K562 (cell line): Measurements from ENCODE around the gene INPP5K. TPM values are rescaled to one million over a fixed set of nuclear protein-coding genes. Genes with fewer than 3 reads are reported as not detected.

Source experiments
- ATAC-seq: fragments of 200-7000 bp; cut with Tn5 transposase; 3 replicates; pipeline ENCODE4 v1.9.1; 2020; ENCODE audit warnings: moderate library complexity
- BruUV-seq: library from RNA; stranded (reverse); fragments of 400-500 nt; replicated peaks from 2 replicates; lab custom pipeline; 2021; lab: Mats Ljungman, UMichigan
- CTCF ChIA-PET: fragments of 300-600 bp; formaldehyde crosslinking; extraction: SDS; loops from one replicate; lab custom pipeline; 2021; ENCODE audit warnings: low intra/inter-chr PET ratio; lab: Yijun Ruan, JAX
- POLR2A ChIA-PET: fragments of 300-600, 350-650 bp; sonication (Branson Sonifier 250); formaldehyde crosslinking; extraction: SDS; loops from one replicate; lab custom pipeline; 2021; ENCODE audit warnings: antibody characterized with exemption, inconsistent platforms; lab: Yijun Ruan, JAX
- DNase-seq, 4 experiments: peaks; one replicate each; pipeline versions ENCODE4 v3.0.0 to v3.0.0-alpha.2; 2011 to 2018; ENCODE audit warnings: low spot score in 3 of 4, mixed read lengths in 3 of 4; ENCODE audit errors: extremely low read depth in 1 of 4
- FAIRE-seq: peaks from 2 replicates; lab custom pipeline; 2011; peaks lifted over from hg19 to GRCh38; lab: Jason Lieb, UNC
- H2AFZ ChIP-seq: 2 replicates; pipeline ENCODE4 v1.6.0; 2011; ENCODE audit warnings: low read depth, low read length, control low read depth, inconsistent platforms
- H3K27ac ChIP-seq: fragments of 200-600 bp; 3 replicates; pipeline ENCODE4 v1.8.0; 2011; ENCODE audit warnings: low read depth, mild to moderate bottlenecking, control low read depth, inconsistent platforms, low read length, moderate library complexity, mixed read lengths; ENCODE audit errors: extremely low read depth
- H3K27me3 ChIP-seq, 2 experiments: fragments of 300-600 bp in 1 of 2; 2 replicates in 1 of 2; 3 replicates in 1 of 2; pipeline versions ENCODE4 v1.6.0 to v1.8.0; 2011; ENCODE audit warnings: inconsistent platforms in 2 of 2, low read length in 2 of 2, mild to moderate bottlenecking in 1 of 2, mixed read lengths in 1 of 2, moderate library complexity in 1 of 2; ENCODE audit not compliant: control insufficient read depth in 2 of 2, insufficient read depth in 2 of 2
- H3K36me3 ChIP-seq: fragments of 300-600 bp; 3 replicates; pipeline ENCODE4 v1.8.0; 2011; ENCODE audit warnings: mild to moderate bottlenecking, low read length, inconsistent platforms; ENCODE audit not compliant: control insufficient read depth, insufficient read depth
- H3K4me1 ChIP-seq, 2 experiments: fragments of 200-600 bp in 1 of 2; replicated peaks in 1 of 2; 2 replicates in 1 of 2; 3 replicates in 1 of 2; pipeline versions ENCODE4 v1.5.1 to v1.8.0; 2011; ENCODE audit warnings: inconsistent platforms in 2 of 2, low read length in 2 of 2, mild to moderate bottlenecking in 1 of 2, mixed read lengths in 1 of 2, moderate library complexity in 1 of 2; ENCODE audit not compliant: control insufficient read depth in 2 of 2, insufficient read depth in 2 of 2
- H3K4me2 ChIP-seq: 2 replicates; pipeline ENCODE4 v1.6.1; 2011; ENCODE audit warnings: low read length, control low read depth, inconsistent platforms, mixed read lengths; ENCODE audit not compliant: insufficient read depth
- H3K4me3 ChIP-seq: fragments of 200-600 bp; sonication (generic), shearing (Covaris generic); 2 replicates; pipeline ENCODE4 v1.5.1; 2016; ENCODE audit warnings: control low read depth, inconsistent platforms
- H3K79me2 ChIP-seq: fragments of 200-600 bp; 3 replicates; pipeline ENCODE4 v1.8.0; 2011; ENCODE audit warnings: low read length, inconsistent platforms; ENCODE audit not compliant: control insufficient read depth, insufficient read depth
- H3K9ac ChIP-seq, 2 experiments: 2 replicates each; pipeline versions ENCODE4 v1.6.0 to v1.6.1; 2011; ENCODE audit warnings: low read depth in 2 of 2, low read length in 2 of 2, control low read depth in 1 of 2, inconsistent platforms in 1 of 2, mild to moderate bottlenecking in 1 of 2, mixed read lengths in 1 of 2; ENCODE audit not compliant: insufficient read depth in 1 of 2
- H3K9me1 ChIP-seq: one replicate; pipeline ENCODE4 v1.6.0; 2011; ENCODE audit warnings: inconsistent platforms, mild to moderate bottlenecking, low read length, moderate library complexity; ENCODE audit not compliant: control insufficient read depth, insufficient read depth
- H3K9me3 ChIP-seq: replicated peaks from 2 replicates; pipeline ENCODE4 v1.5.1; 2011; ENCODE audit warnings: low read depth, low read length, inconsistent platforms; ENCODE audit not compliant: control insufficient read depth, insufficient read depth
- H4K20me1 ChIP-seq: replicated peaks from 2 replicates; pipeline ENCODE4 v1.6.1; 2011; ENCODE audit warnings: low read length, inconsistent platforms, mixed read lengths; ENCODE audit not compliant: control insufficient read depth, insufficient read depth
- CREBBP ChIP-seq: IDR thresholded peaks from one replicate; pipeline ENCODE4 v1.6.1; 2012; ENCODE audit warnings: low read depth, mild to moderate bottlenecking, control low read depth, inconsistent platforms, low read length
- HDGF ChIP-seq: fragments of 450-650 bp; IDR thresholded peaks from 2 replicates; pipeline ENCODE4 v1.6.1; 2016
- HINFP ChIP-seq: fragments of 450-650 bp; conservative IDR thresholded peaks from 2 replicates; pipeline ENCODE4 v1.6.1; 2016; ENCODE audit warnings: missing genetic modification characterization, low read depth, mild to moderate bottlenecking, control low read depth, missing compliant biosample characterization
- JUND ChIP-seq, 2 experiments: IDR thresholded peaks; 2 replicates in 1 of 2; 3 replicates in 1 of 2; pipeline ENCODE4 v1.6.1; 2011; ENCODE audit warnings: borderline replicate concordance in 2 of 2, low read depth in 2 of 2, low read length in 2 of 2, improper control_type of control experiment in 1 of 2, missing biosample characterization in 1 of 2, missing genetic modification characterization in 1 of 2, missing genetic modification reagents in 1 of 2
- KAT7 ChIP-seq: sonication (generic); formaldehyde crosslinking; IDR thresholded peaks from 2 replicates; pipeline ENCODE4 v1.8.0; 2022; ENCODE audit warnings: missing genetic modification reagents, mild to moderate bottlenecking, borderline replicate concordance
- KDM4B ChIP-seq, 2 experiments: fragments of 450-650 bp in 1 of 2; sonication (generic) in 1 of 2; IDR thresholded peaks; 2 replicates each; pipeline ENCODE4 v1.6.1; 2016 to 2017; ENCODE audit warnings: borderline replicate concordance in 2 of 2, antibody characterized with exemption in 1 of 2, low read depth in 1 of 2, mild to moderate bottlenecking in 1 of 2
- MLX ChIP-seq, 2 experiments: fragments of 450-650 bp in 1 of 2; sonication (generic) in 1 of 2; formaldehyde crosslinking; conservative IDR thresholded peaks; 2 replicates each; pipeline versions ENCODE4 v1.4.0 to v1.8.1; 2020 to 2022; ENCODE audit warnings: mild to moderate bottlenecking in 1 of 2, missing genetic modification reagents in 1 of 2
- NFE2L1 ChIP-seq: fragments of 450-650 bp; IDR thresholded peaks from 2 replicates; pipeline ENCODE4 v1.6.1; 2016; ENCODE audit warnings: missing genetic modification characterization, low read depth, mild to moderate bottlenecking, missing compliant biosample characterization, moderate library complexity, borderline replicate concordance
- NR3C1 ChIP-seq: sonication (generic); formaldehyde crosslinking; IDR thresholded peaks from 2 replicates; pipeline ENCODE4 v1.8.1; 2022; ENCODE audit warnings: missing genetic modification reagents
- NR4A1 ChIP-seq, 2 experiments: fragments of 250-450 bp in 1 of 2; fragments of 450-650 bp in 1 of 2; sonication (Bioruptor Pico) in 1 of 2; IDR thresholded peaks; 2 replicates each; pipeline versions ENCODE4 v1.4.0 to v1.6.1; 2016 to 2020; ENCODE audit warnings: mild to moderate bottlenecking in 2 of 2, missing compliant biosample characterization in 1 of 2, missing genetic modification characterization in 1 of 2, moderate library complexity in 1 of 2
- POLR2AphosphoS2 ChIP-seq: IDR thresholded peaks from 2 replicates; pipeline ENCODE4 v1.6.1; 2012; ENCODE audit warnings: low read length, improper control_type of control experiment
- SETDB1 ChIP-seq: IDR thresholded peaks from one replicate; pipeline ENCODE4 v1.6.1; 2012; ENCODE audit warnings: low read length, control low read depth, inconsistent platforms
- SMAD3 ChIP-seq: fragments of 450-650 bp; formaldehyde crosslinking; conservative IDR thresholded peaks from 2 replicates; pipeline ENCODE4 v1.4.0; 2020; ENCODE audit warnings: mild to moderate bottlenecking
- SNIP1 ChIP-seq: fragments of 450-650 bp; IDR thresholded peaks from 2 replicates; pipeline ENCODE4 v1.7.1; 2017; ENCODE audit warnings: low read depth, mild to moderate bottlenecking
- TAF7 ChIP-seq: fragments of 450-650 bp; IDR thresholded peaks from 2 replicates; pipeline ENCODE4 v1.6.1; 2016; ENCODE audit warnings: missing genetic modification characterization, missing compliant biosample characterization
- ZEB2 ChIP-seq: fragments of 450-650 bp; IDR thresholded peaks from 2 replicates; pipeline ENCODE4 v1.6.1; 2016
- ZNF121 ChIP-seq: sonication (generic); formaldehyde crosslinking; conservative IDR thresholded peaks from 2 replicates; pipeline ENCODE4 v1.8.0; 2022; ENCODE audit warnings: missing genetic modification reagents
- ZNF449 ChIP-seq: fragments of 250-450 bp; sonication (Bioruptor Pico); IDR thresholded peaks from 2 replicates; pipeline ENCODE4 v1.8.0; 2022; ENCODE audit warnings: moderate library complexity, mild to moderate bottlenecking, inconsistent platforms
- ZNF551 ChIP-seq: fragments of 250-450 bp; sonication (Bioruptor Pico); IDR thresholded peaks from 2 replicates; pipeline ENCODE4 v1.5.0; 2021; ENCODE audit warnings: mild to moderate bottlenecking, moderate library complexity
- WGBS: fragments of 100-300 bp; shearing (Covaris generic); methylation state at CpG from one replicate; pipeline ENCODE4 v1.1.6; 2016; ENCODE audit warnings: low coverage, mixed read lengths; ENCODE audit not compliant: insufficient coverage; ENCODE audit errors: missing lambda C conversion rate; 5-methylcytosine and 5-hydroxymethylcytosine counted together
- in situ Hi-C: fragments of 300-500 bp; cut with MboI; formaldehyde crosslinking; loops from 4 replicates; pipeline ENCODE4 v1.15.0; 2018; ENCODE audit warnings: inconsistent platforms, mixed read lengths
- intact Hi-C: fragments of 100-400 bp; cut with micrococcal nuclease; formaldehyde crosslinking; loops from 2 replicates; pipeline ENCODE4 v1.14.2; 2022
- polyA plus RNA-seq, 8 experiments: library from polyadenylated mRNA; depleted of rRNA in 4 of 8; stranded (reverse) in 5 of 8; unstranded in 3 of 8; fragments of >200 nt; fragmentation: Nextera tagmentation in 2 of 8; fragmentation: Illumina TruSeq in 1 of 8; extraction: Ambion mirVana in 2 of 8; extraction: Trizol in 1 of 8; gene quantifications; 2 replicates each; pipeline versions ENCODE4 v1.2.1 to v1.2.3, GENCODE V29; 2011 to 2014; ENCODE audit warnings: inconsistent platforms in 1 of 8, missing spikeins in 1 of 8
- total RNA-seq, 7 experiments: library from RNA; depleted of rRNA in 6 of 7; stranded (reverse); fragments of >200 nt in 6 of 7; fragmentation: Illumina TruSeq in 2 of 7; extraction: Trizol in 2 of 7; gene quantifications; 2 replicates each; pipeline versions ENCODE4 v1.2.1 to v1.2.3, GENCODE V29; 2011 to 2021; ENCODE audit warnings: low replicate concordance in 1 of 7

The INPP5K gene
- total and polyA plus RNA-seq, 9 of the 15 experiments (the other 6 are each of a cell fraction or from before 2014, with no cell fraction given) = 0.63 to 15.1 (median 10.1) TPM

- intact Hi-C loops = no loop called here
- FAIRE-seq = no peak
- ChIA-PET CTCF (no interaction called here), POLR2A (no interaction called here)
- Histone ChIP-seq H3K79me2 (no peaks in the 10 kb centered on the region), H3K9me1 (no peaks in the 10 kb centered on the region), H3K9ac (no peak overlapping the region), H3K27me3 (no peaks in the 10 kb centered on the region), H3K9me3 (no peaks in the 10 kb centered on the region), H3K27ac (no peak overlapping the region), H3K4me2 (no peak overlapping the region), H4K20me1 (no peaks in the 10 kb centered on the region), H3K36me3 (peaks cover 63% of the 10 kb centered on the region; the same call in 2 of the 3 replicates), H2AFZ (no peak overlapping the region), H3K4me1 (no peaks in the 10 kb centered on the region), H3K4me3 (no peak overlapping the region)
- no peak for DNase-seq
- ATAC-seq = no peak
- in situ Hi-C loops = no loop called here
- no TSS peak for BruUV-seq
- WGBS = 94% methylated on average over 4 of the region's 4 CpGs
- no peak for TF ChIP-seq ZNF551
- TF ChIP-seq POLR2AphosphoS2 = no peak
- TF ChIP-seq SMAD3 = no peak
- TF ChIP-seq SNIP1 = no peak
- no peak for TF ChIP-seq TAF7 (tag)
- TF ChIP-seq KAT7 (CRISPR knock-in tag) = no peak
- no peak for TF ChIP-seq SETDB1
- TF ChIP-seq NFE2L1 (tag) = no peak
- no peak for TF ChIP-seq NR3C1 (CRISPR knock-in tag)
- no peak for TF ChIP-seq ZNF449 (CRISPR knock-in tag)
- no peak for TF ChIP-seq KDM4B (IDR thresholded peaks at IDR 0.05; ENCODE audit: borderline replicate concordance in 2 of 2, low read depth in 1 of 2)
- TF ChIP-seq MLX (CRISPR knock-in tag; conservative IDR thresholded peaks at IDR 0.05) = no peak
- TF ChIP-seq HINFP (tag) = no peak
- TF ChIP-seq ZEB2 = no peak
- no peak for TF ChIP-seq ZNF121 (CRISPR knock-in tag)
- TF ChIP-seq JUND (IDR thresholded peaks at IDR 0.05; ENCODE audit: borderline replicate concordance, low read depth, low read length) = no peak
- no peak for TF ChIP-seq JUND (tag; IDR thresholded peaks at IDR 0.05; ENCODE audit: borderline replicate concordance, low read depth, low read length)
- TF ChIP-seq NR4A1 (CRISPR knock-in tag; IDR thresholded peaks at IDR 0.05) = no peak
- no peak for TF ChIP-seq NR4A1 (tag; IDR thresholded peaks at IDR 0.05)
- TF ChIP-seq CREBBP = no peak
- TF ChIP-seq HDGF = no peak
Measured at GRCh38 chr17:1541367-1541904, 25.0 kb upstream of the INPP5K start.
